ENCODE measurements around the gene PLEKHO2.

Gene PLEKHO2

GRCh38 chr15:64858021-64858575, 16.4 kb downstream of the PLEKHO2 start:
- DNase-seq = no peak

GRCh38 chr15:64859226-64859625, 17.5 kb downstream of the PLEKHO2 start:
- DNase-seq = no peak

GRCh38 chr15:64861331-64861730, 19.6 kb downstream of the PLEKHO2 start:
- no peak for DNase-seq

GRCh38 chr15:64861960-64862359, 20.2 kb downstream of the PLEKHO2 start:
- DNase-seq = no peak

- no peak for DNase-seq
Observed at GRCh38 chr15:64862408-64862807, 20.7 kb downstream of the PLEKHO2 start.

GRCh38 chr15:64864068-64864467, 22.4 kb downstream of the PLEKHO2 start:
- DNase-seq = no peak

- no peak for DNase-seq
Observed at GRCh38 chr15:64865126-64865997, 23.6 kb downstream of the PLEKHO2 start.

- no peak for DNase-seq
Observed at GRCh38 chr15:64865998-64866520, 24.3 kb downstream of the PLEKHO2 start.

GRCh38 chr15:64869501-64869900, 27.8 kb downstream of the PLEKHO2 start:
- DNase-seq = no peak

GRCh38 chr15:64870353-64870752, 28.6 kb downstream of the PLEKHO2 start:
- no peak for DNase-seq

GRCh38 chr15:64875641-64876223, 34.0 kb downstream of the PLEKHO2 start:
- no peak for DNase-seq

GRCh38 chr15:64877435-64877834, 35.7 kb downstream of the PLEKHO2 start:
- DNase-seq = peak; percentile 74

- DNase-seq = peak; percentile 42
Observed at GRCh38 chr15:64878705-64879104, 37.0 kb downstream of the PLEKHO2 start.

- DNase-seq = peak; percentile 93
Observed at GRCh38 chr15:64883100-64883581, 41.4 kb downstream of the PLEKHO2 start.

GRCh38 chr15:64883997-64884511, 42.3 kb downstream of the PLEKHO2 start:
- DNase-seq = peak; percentile 100

- peak; percentile 89 for DNase-seq
Observed at GRCh38 chr15:64884679-64885078, 43.0 kb downstream of the PLEKHO2 start.

GRCh38 chr15:64888336-64888735, 46.6 kb downstream of the PLEKHO2 start:
- no peak for DNase-seq

GRCh38 chr15:64891561-64891960, 49.8 kb downstream of the PLEKHO2 start:
- DNase-seq = peak; percentile 42

GRCh38 chr15:64892847-64893403, 51.2 kb downstream of the PLEKHO2 start:
- peak; percentile 70 for DNase-seq

- peak; percentile 99 for DNase-seq
Observed at GRCh38 chr15:64893481-64894394, 52.0 kb downstream of the PLEKHO2 start.

GRCh38 chr15:64894395-64895056, 52.8 kb downstream of the PLEKHO2 start:
- DNase-seq = no peak

All from inflammatory macrophage treated with lipopolysaccharide for 4 hours (primary cell).